Mesendoderm (in vitro differentiated cells): ENCODE data around the gene PCDH11X.
"Not testable (repeated sequence)": the region's sequence is repeated elsewhere in the genome, so short reads cannot be mapped to it uniquely, and the experiment has no call there.

ENCODE experiments used
- DNase-seq: peaks from one replicate; pipeline ENCODE4 v3.0.0; 2013
- H2AK5ac ChIP-seq: 2 replicates; pipeline ENCODE4 v1.6.1; 2013; ENCODE audit warnings: low read length, inconsistent platforms
- H2BK120ac ChIP-seq: 2 replicates; pipeline ENCODE4 v1.6.1; 2013; ENCODE audit warnings: low read depth, mild to moderate bottlenecking, low read length, moderate library complexity, mixed read lengths
- H2BK15ac ChIP-seq: replicated peaks from 2 replicates; pipeline ENCODE4 v1.6.1; 2013; ENCODE audit warnings: low read depth, mild to moderate bottlenecking, moderate library complexity
- H2BK5ac ChIP-seq: 2 replicates; pipeline ENCODE4 v1.6.1; 2013; ENCODE audit warnings: low read length, inconsistent platforms
- H3K18ac ChIP-seq: 2 replicates; pipeline ENCODE4 v1.6.1; 2013; ENCODE audit warnings: mild to moderate bottlenecking, low read length, mixed read lengths
- H3K23ac ChIP-seq: one replicate; pipeline ENCODE4 v1.6.1; 2013; ENCODE audit warnings: low read length
- H3K27ac ChIP-seq: 2 replicates; pipeline ENCODE4 v1.5.1; 2013; ENCODE audit warnings: low read depth, mild to moderate bottlenecking, inconsistent platforms, low read length, moderate library complexity
- H3K27me3 ChIP-seq: 2 replicates; pipeline ENCODE4 v1.6.1; 2013; ENCODE audit warnings: low read length, control low read depth, mild to moderate bottlenecking, inconsistent platforms; ENCODE audit not compliant: insufficient read depth, poor library complexity
- H3K36me3 ChIP-seq: 2 replicates; pipeline ENCODE4 v1.6.1; 2013; ENCODE audit warnings: low read length, inconsistent platforms; ENCODE audit not compliant: control insufficient read depth, insufficient read depth
- H3K4ac ChIP-seq: one replicate; pipeline ENCODE4 v1.6.1; 2013; ENCODE audit warnings: low read depth, mild to moderate bottlenecking, low read length, moderate library complexity
- H3K4me1 ChIP-seq: 2 replicates; pipeline ENCODE4 v1.6.1; 2013; ENCODE audit warnings: low read depth, low read length, inconsistent platforms; ENCODE audit not compliant: control insufficient read depth
- H3K4me2 ChIP-seq: 2 replicates; pipeline ENCODE4 v1.6.1; 2013; ENCODE audit warnings: low read length
- H3K4me3 ChIP-seq: 2 replicates; pipeline ENCODE4 v1.5.1; 2013; ENCODE audit warnings: mild to moderate bottlenecking, low read length
- H3K56ac ChIP-seq: one replicate; pipeline ENCODE4 v1.6.1; 2013; ENCODE audit warnings: low read length
- H3K79me1 ChIP-seq: 2 replicates; pipeline ENCODE4 v1.6.1; 2013; ENCODE audit warnings: low read length, inconsistent platforms
- H3K79me2 ChIP-seq: 2 replicates; pipeline ENCODE4 v1.6.1; 2013; ENCODE audit warnings: mild to moderate bottlenecking, low read length; ENCODE audit not compliant: control insufficient read depth, insufficient read depth
- H3K9ac ChIP-seq: 2 replicates; pipeline ENCODE4 v1.6.1; 2013; ENCODE audit warnings: low read length, inconsistent platforms
- H4K5ac ChIP-seq: one replicate; pipeline ENCODE4 v1.6.1; 2013; ENCODE audit warnings: low read length
- H4K8ac ChIP-seq: one replicate; pipeline ENCODE4 v1.6.1; 2013; ENCODE audit warnings: low read depth, mild to moderate bottlenecking, control low read depth, low read length, moderate library complexity
- WGBS: extraction: QIAGEN DNeasy Blood & Tissue Kit; methylation state at CpG from one replicate; pipeline ENCODE4 v1.1.7; 2013; ENCODE audit warnings: low lambda C conversion rate, missing lambda C conversion rate; ENCODE audit not compliant: insufficient coverage; ENCODE audit errors: extremely low coverage; 5-methylcytosine and 5-hydroxymethylcytosine counted together

PCDH11X gene

GRCh38 chrX:91780008-91780407 is 833 bp downstream of the PCDH11X start:
- H2BK120ac ChIP-seq, DNase-seq, H3K4me3 ChIP-seq, H3K4me2 ChIP-seq, H4K8ac ChIP-seq, H3K4ac ChIP-seq, H3K27ac ChIP-seq, H3K18ac ChIP-seq, H2AK5ac ChIP-seq, H4K5ac ChIP-seq, H3K4me1 ChIP-seq, H3K79me2 ChIP-seq, H3K36me3 ChIP-seq, H3K79me1 ChIP-seq, H2BK15ac ChIP-seq, H3K27me3 ChIP-seq, H2BK5ac ChIP-seq, H3K56ac ChIP-seq, H3K23ac ChIP-seq, H3K9ac ChIP-seq: not testable (repeated sequence)
- no CpG with 5 or more reads among the region's 17 CpGs for WGBS

- not testable (repeated sequence) for H3K4me1 ChIP-seq, DNase-seq, H3K4me2 ChIP-seq, H2BK15ac ChIP-seq, H3K56ac ChIP-seq, H3K27ac ChIP-seq, H3K9ac ChIP-seq, H2BK120ac ChIP-seq, H4K8ac ChIP-seq, H2BK5ac ChIP-seq, H3K79me2 ChIP-seq, H3K4me3 ChIP-seq, H3K79me1 ChIP-seq, H3K18ac ChIP-seq, H4K5ac ChIP-seq, H3K27me3 ChIP-seq, H2AK5ac ChIP-seq, H3K36me3 ChIP-seq, H3K23ac ChIP-seq, H3K4ac ChIP-seq
- WGBS, result no CpG with 5 or more reads among the region's 23 CpGs
Observed at GRCh38 chrX:91780698-91781097, 1.5 kb downstream of the PCDH11X start.

GRCh38 chrX:91781553-91782298 is 2.6 kb downstream of the PCDH11X start:
- not testable (repeated sequence) for H3K27me3 ChIP-seq, H2BK120ac ChIP-seq, H3K79me2 ChIP-seq, H3K27ac ChIP-seq, H3K4me2 ChIP-seq, H3K23ac ChIP-seq, H3K36me3 ChIP-seq, H4K8ac ChIP-seq, H2BK5ac ChIP-seq, H3K9ac ChIP-seq, H3K4me1 ChIP-seq, H3K18ac ChIP-seq, H3K56ac ChIP-seq, H3K4me3 ChIP-seq, H4K5ac ChIP-seq, H2AK5ac ChIP-seq, H2BK15ac ChIP-seq, H3K4ac ChIP-seq, H3K79me1 ChIP-seq
- DNase-seq, result peak; percentile 23
- no CpG with 5 or more reads among the region's 58 CpGs for WGBS

GRCh38 chrX:91782825-91783224 is 3.6 kb downstream of the PCDH11X start:
- not testable (repeated sequence) for H3K18ac ChIP-seq, H4K8ac ChIP-seq, H4K5ac ChIP-seq, H2AK5ac ChIP-seq, H3K9ac ChIP-seq, DNase-seq, H3K79me2 ChIP-seq, H3K4me2 ChIP-seq, H2BK120ac ChIP-seq, H2BK5ac ChIP-seq, H3K27ac ChIP-seq, H3K56ac ChIP-seq, H3K27me3 ChIP-seq, H2BK15ac ChIP-seq, H3K23ac ChIP-seq, H3K4me3 ChIP-seq, H3K79me1 ChIP-seq, H3K4me1 ChIP-seq, H3K36me3 ChIP-seq, H3K4ac ChIP-seq
- WGBS, result no CpG with 5 or more reads among the region's 8 CpGs

- not testable (repeated sequence) for H3K4ac ChIP-seq, H3K79me1 ChIP-seq, H2BK120ac ChIP-seq, H3K23ac ChIP-seq, H3K9ac ChIP-seq, H2BK5ac ChIP-seq, H3K56ac ChIP-seq, H3K4me2 ChIP-seq, H4K5ac ChIP-seq, H3K36me3 ChIP-seq, H2AK5ac ChIP-seq, H4K8ac ChIP-seq, H2BK15ac ChIP-seq, H3K79me2 ChIP-seq, H3K27ac ChIP-seq, H3K18ac ChIP-seq, H3K4me3 ChIP-seq, H3K4me1 ChIP-seq, DNase-seq, H3K27me3 ChIP-seq
- WGBS, result no CpG with 5 or more reads among the region's 3 CpGs
Observed at GRCh38 chrX:91817537-91817936, 38.4 kb downstream of the PCDH11X start.

GRCh38 chrX:91825321-91825720 is 46.1 kb downstream of the PCDH11X start:
- H2BK5ac ChIP-seq, H3K4me2 ChIP-seq: not testable (repeated sequence)
- WGBS, result no CpG with 5 or more reads among the region's 24 CpGs

More at GRCh38 chrX:91825321-91825720, 46.1 kb downstream of the PCDH11X start:
- not testable (repeated sequence) for H3K56ac ChIP-seq, H4K8ac ChIP-seq, H3K79me1 ChIP-seq, H2AK5ac ChIP-seq, H3K23ac ChIP-seq, H3K4ac ChIP-seq, H3K36me3 ChIP-seq, H4K5ac ChIP-seq, H3K18ac ChIP-seq, H3K79me2 ChIP-seq, H3K9ac ChIP-seq, H3K27me3 ChIP-seq, H2BK15ac ChIP-seq, H3K27ac ChIP-seq, H2BK120ac ChIP-seq, DNase-seq, H3K4me3 ChIP-seq, H3K4me1 ChIP-seq
